Aorta (tissue), 5 donors: Measurements from ENCODE around the gene POP7. TPM values are rescaled to one million over a fixed set of nuclear protein-coding genes. Genes with fewer than 3 reads are reported as not detected.

Experiments
- ATAC-seq: fragments of 200-7000 bp; cut with Tn5 transposase; one replicate; pipeline ENCODE4 v1.9.1; 2022; ENCODE audit warnings: moderate library complexity; ENCODE audit not compliant: low FRiP score
- DNase-seq, 2 donors: peaks; one replicate each; pipeline ENCODE4 v3.0.0-alpha.2; 2020
- H3K27ac ChIP-seq, 2 donors: one replicate each; pipeline ENCODE4 v1.5.1; 2013; ENCODE audit warnings: low read length in 2 of 2, mild to moderate bottlenecking in 2 of 2, moderate library complexity in 2 of 2, control low read depth in 1 of 2, inconsistent platforms in 1 of 2, low read depth in 1 of 2
- H3K27me3 ChIP-seq, 2 donors: one replicate each; pipeline ENCODE4 v1.6.1; 2013; ENCODE audit warnings: control low read depth in 1 of 2, low read length in 1 of 2, mild to moderate bottlenecking in 1 of 2, moderate library complexity in 1 of 2; ENCODE audit not compliant: insufficient read depth in 2 of 2, control insufficient read depth in 1 of 2
- H3K36me3 ChIP-seq, 2 donors: one replicate each; pipeline ENCODE4 v1.6.1; 2013; ENCODE audit warnings: control low read depth in 1 of 2, low read length in 1 of 2, mild to moderate bottlenecking in 1 of 2; ENCODE audit not compliant: insufficient read depth in 2 of 2, control insufficient read depth in 1 of 2
- H3K4me1 ChIP-seq, 2 donors: one replicate each; pipeline ENCODE4 v1.6.1; 2013; ENCODE audit warnings: low read length in 2 of 2, control low read depth in 1 of 2, mild to moderate bottlenecking in 1 of 2, moderate library complexity in 1 of 2; ENCODE audit not compliant: insufficient read depth in 2 of 2, control insufficient read depth in 1 of 2
- H3K4me3 ChIP-seq, 2 donors: one replicate each; pipeline ENCODE4 v1.5.1; 2013; ENCODE audit warnings: low read length in 2 of 2, control low read depth in 1 of 2, mild to moderate bottlenecking in 1 of 2
- H3K9me3 ChIP-seq: one replicate; pipeline ENCODE4 v1.6.1; 2013; ENCODE audit warnings: mild to moderate bottlenecking, low read length; ENCODE audit not compliant: control insufficient read depth
- WGBS, 2 donors: extraction: QIAGEN DNeasy Blood & Tissue Kit; methylation state at CpG; one replicate each; pipeline ENCODE4 v1.1.7; 2013; 5-methylcytosine and 5-hydroxymethylcytosine counted together
- intact Hi-C, 2 donors: fragments of 100-400 bp; cut with DNase I; formaldehyde crosslinking; loops; one replicate each; pipeline versions ENCODE4 v1.14.2 to v1.15.0; 2022
- polyA plus RNA-seq, 2 donors: library from polyadenylated mRNA; stranded (reverse); fragments of 200-250 nt; gene quantifications; one replicate each; pipeline ENCODE4 v1.2.3, GENCODE V29; 2013
- total RNA-seq, 2 donors: library from RNA; stranded (reverse); fragmentation: NEBNext Ultra II Directional; extraction: Animal tissue kit (Norgen Biotek cat#: 25700); gene quantifications; one replicate each; pipeline ENCODE4 v1.2.1, GENCODE V29; 2021
- donor health status: healthy with polysubstance abuse.
- donor health status: Bipolar disorder and iron deficiency.
- donor health status: DM: no; HTN: no; CAD: no.
- donor health status: DM: no; HTN: no; CAD: no.
- donor health status: DM: yes; HTN: yes; CAD: no.

POP7 gene
- total and polyA plus RNA-seq, 4 donors: 16.4 to 31.8 (median 23.7) TPM

DNA sequence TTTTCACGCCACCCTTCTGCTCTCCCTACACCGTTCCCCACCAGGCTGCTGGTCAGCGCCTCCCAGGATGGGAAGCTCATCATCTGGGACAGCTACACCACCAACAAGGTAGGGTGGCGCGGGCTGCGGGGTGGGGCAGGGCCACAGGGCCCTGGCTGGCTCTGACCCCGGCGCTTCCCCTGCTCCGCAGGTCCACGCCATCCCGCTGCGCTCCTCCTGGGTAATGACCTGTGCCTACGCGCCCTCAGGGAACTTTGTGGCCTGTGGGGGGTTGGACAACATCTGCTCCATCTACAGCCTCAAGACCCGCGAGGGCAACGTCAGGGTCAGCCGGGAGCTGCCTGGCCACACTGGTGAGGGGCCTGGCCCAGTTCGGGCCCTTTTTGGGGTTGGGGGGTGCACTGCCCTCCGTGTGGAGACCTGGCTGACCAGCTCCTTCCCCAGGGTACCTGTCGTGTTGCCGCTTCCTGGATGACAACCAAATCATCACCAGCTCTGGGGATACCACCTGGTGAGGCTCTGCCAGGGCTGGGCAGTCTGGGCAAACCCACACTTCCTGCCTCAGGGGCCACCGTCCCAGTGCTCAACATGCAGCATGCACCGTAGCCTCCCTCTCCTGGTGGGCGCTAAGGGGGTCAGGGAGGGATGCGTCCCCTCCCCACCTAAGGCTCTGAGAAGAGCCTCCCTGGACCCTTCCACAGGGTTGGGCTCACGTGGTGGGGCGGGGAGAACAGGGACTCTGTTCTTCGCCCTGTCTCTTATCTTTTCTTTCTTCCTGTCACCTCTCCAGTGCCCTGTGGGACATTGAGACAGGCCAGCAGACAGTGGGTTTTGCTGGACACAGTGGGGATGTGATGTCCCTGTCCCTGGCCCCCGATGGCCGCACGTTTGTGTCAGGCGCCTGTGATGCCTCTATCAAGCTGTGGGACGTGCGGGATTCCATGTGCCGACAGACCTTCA is 28.3 kb upstream of the POP7 start:
- ATAC-seq: no peak

DNA sequence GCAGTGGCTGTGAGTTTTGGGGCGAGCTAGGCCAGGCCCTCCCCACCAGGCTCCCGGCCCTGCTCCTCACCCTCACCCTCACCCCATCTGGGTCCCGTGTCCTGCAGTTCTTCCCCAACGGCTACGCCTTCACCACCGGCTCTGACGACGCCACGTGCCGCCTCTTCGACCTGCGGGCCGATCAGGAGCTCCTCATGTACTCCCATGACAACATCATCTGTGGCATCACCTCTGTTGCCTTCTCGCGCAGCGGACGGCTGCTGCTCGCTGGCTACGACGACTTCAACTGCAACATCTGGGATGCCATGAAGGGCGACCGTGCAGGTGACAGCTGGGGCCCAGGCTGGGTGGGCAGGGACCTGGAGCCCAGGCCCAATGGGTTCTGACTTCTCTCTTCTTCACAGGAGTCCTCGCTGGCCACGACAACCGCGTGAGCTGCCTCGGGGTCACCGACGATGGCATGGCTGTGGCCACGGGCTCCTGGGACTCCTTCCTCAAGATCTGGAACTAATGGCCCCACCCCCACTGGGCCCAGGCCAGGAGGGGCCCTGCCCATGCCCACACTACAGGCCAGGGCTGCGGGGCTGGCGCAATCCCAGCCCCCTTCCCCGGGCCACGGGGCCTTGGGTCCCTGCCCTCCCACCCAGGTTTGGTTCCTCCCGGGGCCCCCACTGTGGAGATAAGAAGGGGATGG is 27.5 kb upstream of the POP7 start:
- Histone ChIP-seq H3K4me1 (no peaks in the 10 kb centered on the region), H3K27ac (no peak overlapping the region), H3K27me3 (no peaks in the 10 kb centered on the region), H3K36me3 (peaks cover 0 to 7% of the 10 kb centered on the region in 2 donors), H3K4me3 (no peak overlapping the region), H3K9me3 (no peaks in the 10 kb centered on the region)
- ATAC-seq (no peak), DNase-seq (no peak)
- WGBS, 2 donors: 68 to 69% methylated on average over 35 of the region's 35 CpGs
- intact Hi-C loops: loop anchor here in 1 of 2 donors (5.0 kb wide), 1 partner anchor 91 kb away; the partner anchor contains the start of genes FBXO24 and LRCH4

More for the DNA sequence above, 28.3 kb upstream of the POP7 start:
- Histone ChIP-seq H3K36me3 (peaks cover 0 to 7% of the 10 kb centered on the region in 2 donors), H3K27ac (no peak overlapping the region), H3K4me1 (no peaks in the 10 kb centered on the region), H3K27me3 (no peaks in the 10 kb centered on the region), H3K4me3 (no peak overlapping the region), H3K9me3 (no peaks in the 10 kb centered on the region)
- WGBS, 2 donors: 85 to 87% methylated on average over 36 of the region's 36 CpGs
- DNase-seq: peak in 1 of 2 donors; percentile 50
- intact Hi-C loops: loop anchor here in 1 of 2 donors (5.0 kb wide), 1 partner anchor 90 kb away; the partner anchor contains the start of genes FBXO24 and LRCH4

DNA sequence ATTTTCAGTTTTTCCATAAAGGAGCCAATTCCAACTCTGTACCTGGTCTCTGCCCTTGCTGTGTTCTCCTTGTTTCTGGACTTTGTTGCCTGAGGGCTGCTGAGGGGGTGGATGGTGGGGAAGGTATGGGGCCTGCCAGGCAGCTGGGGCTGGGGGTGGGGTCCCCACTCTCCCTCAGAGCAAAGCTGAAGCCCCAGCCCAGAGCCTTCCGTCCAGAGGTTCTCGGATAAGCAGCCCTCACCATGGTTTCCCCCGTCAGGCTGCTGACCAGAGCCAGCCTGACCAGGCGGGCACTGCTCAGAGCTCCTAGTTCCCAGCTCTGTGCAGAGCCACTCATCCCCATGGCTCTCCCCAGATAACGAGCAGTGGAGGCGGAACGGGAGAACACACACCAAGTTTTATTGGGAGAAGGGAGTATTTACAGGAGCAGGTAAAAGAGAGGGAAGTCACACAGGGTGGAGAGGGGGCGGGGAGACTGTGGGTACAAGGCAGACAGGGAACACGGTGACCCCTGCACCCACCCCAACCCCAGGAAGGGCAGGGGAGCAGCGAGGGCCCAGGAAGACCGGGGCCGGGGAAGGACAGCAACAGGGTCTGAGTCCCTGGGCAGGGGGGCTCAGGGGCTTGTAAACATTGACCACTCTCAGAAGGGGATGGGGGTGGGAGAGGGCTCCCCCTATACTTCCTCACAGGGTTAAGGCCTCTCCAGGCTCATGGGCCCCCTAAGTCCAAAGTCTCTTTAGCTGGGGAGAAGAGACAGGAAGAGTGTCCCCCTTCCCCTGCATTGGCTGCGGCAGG is 26.6 kb upstream of the POP7 start:
- ATAC-seq: no peak
- WGBS, 2 donors: 65 to 68% methylated on average over 13 of the region's 13 CpGs

DNA sequence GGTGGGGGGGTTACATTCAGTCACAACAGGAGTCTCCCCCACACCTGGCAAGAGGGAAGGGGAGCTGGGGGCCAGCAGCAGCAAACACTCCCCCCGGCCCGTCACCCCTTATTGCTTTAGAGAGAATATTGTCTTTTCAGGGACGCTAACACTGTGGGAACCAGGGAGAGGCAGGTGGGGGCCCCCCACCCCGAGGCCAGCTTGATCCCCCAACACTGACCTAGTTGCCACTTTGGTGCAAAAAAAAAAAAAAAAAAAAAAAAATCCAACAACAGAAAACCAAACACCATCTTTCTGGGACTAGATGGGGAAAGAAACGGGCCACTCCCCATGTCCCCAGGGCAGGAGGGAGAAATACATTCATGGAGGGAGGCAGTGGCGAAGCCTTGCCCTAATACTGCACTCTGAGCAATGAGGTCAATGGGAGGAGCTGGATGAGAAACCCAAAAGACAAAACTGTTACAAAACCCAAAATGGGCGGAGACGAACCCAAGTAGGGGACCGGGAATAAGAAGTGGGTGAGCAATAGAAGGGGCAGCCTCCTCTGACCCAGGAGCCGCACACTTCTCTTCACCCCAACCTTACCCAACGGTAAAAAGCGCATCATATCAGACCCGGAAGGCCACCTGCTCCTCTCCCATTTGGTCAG is 25.9 kb upstream of the POP7 start:
- whole genome bisulfite sequencing, 2 donors: 69 to 73% methylated on average over 13 of the region's 13 CpGs
- no peak overlapping the region for H3K27ac ChIP-seq
- intact Hi-C loops: loop anchor here in 1 of 2 donors (5.0 kb wide), 1 partner anchor 93 kb away; the partner anchor contains the start of genes FBXO24 and LRCH4
- H3K27me3 ChIP-seq: no peaks in the 10 kb centered on the region
- ATAC-seq (peak; percentile 45), DNase-seq (no peak)
- no peaks in the 10 kb centered on the region for H3K4me1 ChIP-seq
- H3K4me3 ChIP-seq: no peak overlapping the region
- no peaks in the 10 kb centered on the region for H3K9me3 ChIP-seq
- H3K36me3 ChIP-seq: peaks cover 0 to 11% of the 10 kb centered on the region in 2 donors

More for the DNA sequence above, 26.6 kb upstream of the POP7 start:
- Histone ChIP-seq H3K4me1 (no peaks in the 10 kb centered on the region), H3K4me3 (no peak overlapping the region), H3K27me3 (no peaks in the 10 kb centered on the region), H3K27ac (no peak overlapping the region), H3K9me3 (no peaks in the 10 kb centered on the region), H3K36me3 (peaks cover 0 to 8% of the 10 kb centered on the region in 2 donors)
- intact Hi-C loops: loop anchor here in 1 of 2 donors (5.0 kb wide), 1 partner anchor 92 kb away; the partner anchor contains the start of genes FBXO24 and LRCH4
- DNase-seq: no peak

DNA sequence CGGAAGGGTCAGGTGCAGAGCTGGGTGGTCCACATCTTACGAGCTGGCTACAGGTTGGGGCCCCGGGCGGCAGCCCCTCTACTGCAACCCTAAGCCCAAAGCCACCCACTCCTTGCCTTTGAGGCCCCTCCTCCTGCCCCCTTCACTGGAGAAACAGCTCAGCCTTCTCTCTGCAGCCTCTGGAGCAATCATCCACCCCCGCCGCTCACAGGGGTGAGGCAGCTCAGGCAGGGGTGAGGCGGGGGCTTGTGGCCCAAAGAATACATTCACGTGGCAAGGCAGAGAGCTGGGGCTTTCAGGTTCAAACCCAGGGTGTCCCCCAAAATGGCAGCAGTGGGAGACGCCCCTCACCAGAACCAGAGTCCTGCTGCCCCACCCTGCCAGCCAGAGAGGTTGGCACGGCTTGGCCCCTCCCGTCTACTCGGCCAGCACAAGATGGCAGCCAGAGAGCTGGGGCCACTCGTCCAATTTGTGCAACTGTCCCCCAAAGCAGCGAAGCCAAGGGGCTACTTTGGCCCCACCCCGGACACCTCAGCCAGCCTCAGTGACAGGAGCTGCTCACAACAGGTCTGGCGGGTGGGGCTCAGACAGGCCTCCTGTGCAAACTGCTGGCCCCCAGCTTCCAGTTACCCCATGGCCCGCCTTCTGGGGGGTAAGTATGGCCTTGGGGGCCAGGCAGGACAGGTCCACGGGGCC is 25.2 kb upstream of the POP7 start:
- Histone ChIP-seq H3K4me3 (no peak overlapping the region), H3K4me1 (no peaks in the 10 kb centered on the region), H3K27me3 (no peaks in the 10 kb centered on the region), H3K36me3 (peaks cover 0 to 13% of the 10 kb centered on the region in 2 donors), H3K27ac (no peak overlapping the region), H3K9me3 (no peaks in the 10 kb centered on the region)
- intact Hi-C loops: no loop called here
- peak in 1 of 2 donors; percentile 56 for DNase-seq
- WGBS, 2 donors: 79% methylated on average over 17 to 18 of the region's 18 CpGs
- ATAC-seq: no peak

DNA sequence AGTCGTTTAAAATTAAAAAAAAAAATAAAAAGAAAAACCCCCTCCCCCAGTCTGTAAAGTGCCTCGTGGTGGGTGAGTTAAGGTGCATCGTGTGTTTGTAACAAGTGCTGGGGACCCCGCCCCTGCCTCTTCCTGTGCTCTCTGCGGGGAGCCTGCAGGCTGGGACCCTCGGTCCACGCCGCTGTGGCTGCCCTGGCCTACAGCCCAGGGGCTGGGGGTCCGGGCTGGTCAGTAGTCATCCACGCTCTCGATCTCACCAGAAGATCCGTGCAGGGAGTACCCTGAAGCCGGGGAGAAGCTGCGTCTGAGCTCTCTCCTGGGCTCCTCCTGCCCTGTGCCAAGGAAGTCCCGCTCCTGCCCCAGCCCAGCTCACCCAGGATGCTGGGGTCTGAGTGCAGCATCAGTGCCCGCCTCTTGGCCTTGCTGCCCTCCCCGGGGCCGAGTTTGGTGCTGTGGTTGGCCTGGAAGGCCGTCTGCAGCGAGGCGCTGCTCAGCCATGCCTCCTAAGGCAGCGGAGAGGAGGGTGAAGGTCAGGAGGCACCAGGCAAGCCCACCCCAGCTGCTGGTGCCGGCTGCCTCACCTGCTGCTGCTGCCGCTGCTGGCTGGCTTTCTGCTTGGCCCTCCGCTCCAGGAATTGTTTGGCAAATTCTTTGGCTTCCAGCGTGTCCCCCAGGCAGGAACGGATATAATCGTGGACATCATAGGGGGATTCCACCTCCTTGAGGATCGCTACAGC is 24.3 kb upstream of the POP7 start:
- Histone ChIP-seq H3K27me3 (no peaks in the 10 kb centered on the region), H3K27ac (no peak overlapping the region), H3K4me3 (no peak overlapping the region), H3K4me1 (no peaks in the 10 kb centered on the region), H3K36me3 (peaks cover 0 to 13% of the 10 kb centered on the region in 2 donors), H3K9me3 (no peaks in the 10 kb centered on the region)
- WGBS, 2 donors: 76% methylated on average over 29 of the region's 29 CpGs
- ATAC-seq (no peak), DNase-seq (no peak)
- intact Hi-C loops: no loop called here

DNA sequence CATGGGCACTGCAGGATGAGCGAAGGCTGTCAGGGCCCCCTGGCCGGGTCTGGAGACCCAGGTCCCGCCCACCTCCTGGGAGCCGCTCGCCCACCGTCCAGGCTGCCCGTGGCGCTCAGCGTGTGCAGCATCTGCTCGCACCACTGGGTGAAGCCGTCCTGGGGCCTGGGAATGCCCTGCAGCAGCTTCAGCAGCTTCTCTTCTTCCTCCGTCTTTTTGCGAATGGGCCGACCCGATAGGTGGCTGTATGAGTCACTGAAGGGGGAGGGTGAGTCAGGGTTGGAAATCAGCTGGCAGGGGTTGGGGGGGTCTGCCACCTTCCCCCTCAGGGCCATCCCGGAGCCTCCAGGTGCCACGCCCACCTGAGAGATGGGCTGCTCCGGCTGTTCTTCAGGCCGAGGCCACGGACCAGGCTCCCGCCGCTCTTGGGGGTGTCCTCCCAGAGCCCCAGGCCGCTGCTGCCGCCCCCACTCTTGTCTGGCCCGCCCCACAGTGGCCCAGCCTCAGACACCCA is 23.6 kb upstream of the POP7 start:
- 74 to 75% methylated on average over 25 of the region's 25 CpGs for WGBS, 2 donors
- DNase-seq (no peak), ATAC-seq (no peak)
- no peaks in the 10 kb centered on the region for H3K4me1 ChIP-seq
- H3K27me3 ChIP-seq: no peaks in the 10 kb centered on the region
- no peak overlapping the region for H3K27ac ChIP-seq
- no peak overlapping the region for H3K4me3 ChIP-seq
- H3K9me3 ChIP-seq: no peaks in the 10 kb centered on the region
- peaks cover 2 to 10% of the 10 kb centered on the region in 2 donors for H3K36me3 ChIP-seq
- intact Hi-C loops: no loop called here
